Activated T-helper 1 cell treated with Interleukin-2 at 50 U/mL for 16 hours (primary cell): ENCODE data around the gene ADO.
"Not testable (repeated sequence)": the region's sequence is repeated elsewhere in the genome, so short reads cannot be mapped to it uniquely, and the experiment has no call there.

ENCODE experiments used
- DNase-seq: peaks from one replicate; pipeline ENCODE4 v3.0.0-alpha.2; 2020; ENCODE audit warnings: low read depth

ADO gene

DNA sequence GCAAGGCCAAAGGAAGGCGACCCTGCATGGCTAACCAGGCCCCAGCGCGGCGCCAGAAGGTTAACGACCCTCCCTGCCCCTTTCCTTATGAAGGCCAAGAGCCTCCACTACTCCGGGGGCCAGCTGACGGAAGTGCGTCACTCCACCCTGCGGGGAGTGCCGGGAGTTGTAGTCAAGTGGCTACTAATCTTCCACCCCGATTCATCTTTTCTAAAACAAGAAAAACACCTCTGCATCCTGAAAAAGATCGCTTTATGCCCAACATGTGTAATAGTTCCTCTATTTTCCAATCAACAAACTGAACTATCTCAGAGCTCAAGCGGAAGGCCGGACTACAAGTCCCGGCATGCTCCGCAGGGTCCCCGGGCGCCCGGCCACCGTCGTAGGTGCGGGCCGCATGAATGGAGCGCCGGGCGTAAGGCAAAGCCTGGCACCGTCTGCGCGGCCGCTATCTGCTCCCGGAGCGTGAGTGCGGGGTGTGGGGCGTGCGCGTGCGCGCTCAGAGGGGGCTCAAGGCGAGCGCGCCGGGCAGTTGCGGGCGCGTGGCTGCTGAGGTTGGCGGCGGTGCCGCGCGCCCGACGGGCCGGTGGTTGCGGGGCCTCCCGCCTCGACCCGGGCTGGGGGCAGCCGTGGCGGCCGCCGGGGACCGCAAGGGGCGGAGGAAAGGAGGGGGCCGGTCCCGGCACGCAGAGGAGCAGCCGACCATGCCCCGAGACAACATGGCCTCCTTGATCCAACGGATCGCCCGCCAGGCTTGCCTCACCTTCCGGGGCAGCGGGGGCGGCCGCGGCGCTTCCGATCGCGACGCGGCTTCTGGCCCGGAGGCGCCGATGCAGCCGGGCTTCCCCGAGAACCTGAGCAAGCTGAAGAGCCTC lies at the start of gene ADO:
Gene ADO (plus strand): TSS at position 365 of the 875 bp plus-strand sequence. CDS start 340 bp downstream, at position 705.
- DNase-seq, result peak; percentile 61

DNA sequence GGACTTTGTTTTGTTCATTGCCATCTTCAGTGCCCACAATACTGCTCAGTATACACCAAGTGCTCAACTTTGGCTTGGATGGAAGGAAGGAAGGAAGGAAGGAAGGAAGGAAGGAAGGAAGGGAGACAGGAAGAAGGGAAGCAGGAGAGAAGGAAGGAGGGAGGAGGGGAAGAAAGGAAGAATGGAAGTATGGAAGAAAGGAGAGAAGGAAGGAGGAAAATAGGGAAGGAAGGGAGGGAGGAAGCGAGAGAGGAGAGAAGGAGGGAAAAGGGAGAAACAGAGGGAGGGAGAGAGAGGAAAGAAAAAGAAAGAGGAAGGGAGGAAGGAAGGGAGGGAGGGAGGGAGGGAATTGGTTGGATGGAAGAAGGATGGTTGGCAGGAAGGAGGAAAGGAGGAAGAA lies 49.6 kb upstream of the ADO start:
- DNase-seq, result no peak

DNA sequence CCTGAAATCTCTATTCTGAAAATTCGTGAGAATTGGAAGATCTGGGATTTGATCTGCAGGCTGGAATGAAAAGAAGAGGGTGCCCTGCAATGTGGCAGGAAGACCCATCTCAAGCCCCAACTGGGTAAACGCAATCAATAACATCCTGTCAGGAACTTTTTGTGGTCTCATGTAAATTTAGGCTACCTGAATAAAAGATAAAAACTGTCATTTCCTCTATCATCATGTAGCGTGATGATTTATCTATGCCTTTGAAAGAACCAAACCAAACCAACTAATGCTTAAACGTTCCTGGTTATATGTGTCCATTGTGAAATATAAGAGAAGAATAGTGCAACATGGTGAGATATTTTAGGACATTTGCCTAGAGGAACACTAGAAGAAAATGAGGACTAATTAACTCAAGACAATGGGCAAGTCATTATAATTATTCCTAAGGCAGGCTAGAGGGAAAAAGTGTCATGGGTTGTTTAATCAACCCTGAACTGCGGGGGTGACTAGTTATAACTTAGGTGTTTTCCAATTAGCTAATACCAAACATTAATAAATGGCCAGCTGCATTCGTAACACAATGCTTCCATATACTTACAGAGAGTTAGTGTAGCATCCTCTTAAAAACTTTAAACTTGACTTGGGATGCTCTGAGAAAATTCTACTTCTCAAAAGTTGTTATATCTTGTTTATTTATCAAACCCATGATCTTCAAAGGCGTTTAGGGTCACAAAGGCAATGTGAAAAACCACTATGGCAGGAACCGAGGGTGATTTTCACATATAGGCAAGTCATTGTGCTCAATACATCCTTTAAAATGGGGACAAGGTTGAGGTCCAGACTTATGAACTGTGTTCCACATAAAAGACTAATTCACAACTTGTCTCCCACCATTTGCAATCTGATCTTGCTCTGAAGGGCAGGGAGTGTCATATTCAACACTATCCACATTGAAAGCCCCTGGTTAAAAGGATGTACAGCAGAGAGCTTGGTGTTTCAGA lies 48.6 kb upstream of the ADO start:
- no peak for DNase-seq

DNA sequence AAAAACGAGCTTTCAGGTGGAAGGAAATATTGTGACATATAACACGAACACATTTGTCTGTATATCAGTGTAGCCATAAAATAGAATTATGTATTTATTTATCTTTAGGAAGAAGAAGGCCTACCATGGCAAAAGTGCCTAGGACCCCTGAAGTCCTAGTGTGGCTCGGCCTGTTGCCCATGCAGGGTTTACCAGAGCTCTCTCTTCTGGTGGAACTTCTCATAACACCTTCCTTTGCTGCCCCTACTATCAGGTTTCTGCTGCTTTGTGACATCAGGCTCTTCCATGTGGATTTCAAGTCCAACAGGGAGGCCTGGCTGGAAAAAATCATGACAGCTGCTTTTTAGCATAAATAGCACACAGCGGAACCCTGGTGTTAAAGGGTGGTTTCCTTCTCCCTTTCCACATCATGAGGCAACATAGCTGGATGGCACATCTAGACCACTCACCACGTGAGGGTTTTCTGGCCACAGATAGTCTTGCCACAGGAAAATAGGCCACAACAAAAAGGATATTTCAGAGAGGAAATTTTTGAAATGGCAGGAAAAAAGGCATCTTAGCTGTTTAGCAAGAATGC lies 44.8 kb upstream of the ADO start:
- no peak for DNase-seq

DNA sequence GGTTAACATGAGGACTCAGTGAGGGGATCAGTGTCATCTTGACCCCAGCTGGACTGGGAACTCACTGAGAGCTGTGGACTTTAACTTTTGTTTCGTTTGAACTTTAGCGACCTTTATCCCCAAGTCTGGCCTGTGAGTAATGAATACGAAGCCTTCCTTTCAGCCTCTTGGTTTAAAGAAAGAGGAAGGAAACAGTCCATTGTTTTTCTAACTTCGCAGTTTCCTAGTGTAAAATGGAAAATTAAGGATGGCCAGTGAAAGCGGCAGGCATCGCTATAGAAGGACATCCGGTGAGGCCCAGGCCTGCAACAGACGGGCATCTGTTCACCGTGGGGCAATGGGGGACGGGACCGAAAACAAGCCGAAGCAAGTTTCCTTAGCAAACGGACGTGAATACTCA lies 44.1 kb upstream of the ADO start:
- no peak for DNase-seq

DNA sequence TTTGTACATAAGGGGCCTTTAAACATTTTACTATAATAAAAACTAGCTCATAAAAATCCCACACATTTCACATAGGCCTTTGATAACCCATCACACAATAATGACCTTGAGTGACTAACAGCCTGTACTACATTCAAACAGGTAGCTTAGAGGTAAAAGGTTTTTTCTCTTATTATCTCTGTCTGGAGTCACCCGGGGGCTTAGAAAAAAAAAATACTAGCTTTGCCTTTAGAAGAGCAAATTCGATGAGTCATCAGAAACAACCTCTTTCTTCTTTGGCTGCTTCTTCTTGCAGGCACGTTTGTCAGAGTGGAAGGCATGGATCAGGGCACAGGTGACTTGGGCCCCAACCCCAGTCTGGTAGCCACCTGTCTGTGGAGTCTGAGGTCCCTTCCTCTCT lies 43.4 kb upstream of the ADO start:
- no peak for DNase-seq

DNA sequence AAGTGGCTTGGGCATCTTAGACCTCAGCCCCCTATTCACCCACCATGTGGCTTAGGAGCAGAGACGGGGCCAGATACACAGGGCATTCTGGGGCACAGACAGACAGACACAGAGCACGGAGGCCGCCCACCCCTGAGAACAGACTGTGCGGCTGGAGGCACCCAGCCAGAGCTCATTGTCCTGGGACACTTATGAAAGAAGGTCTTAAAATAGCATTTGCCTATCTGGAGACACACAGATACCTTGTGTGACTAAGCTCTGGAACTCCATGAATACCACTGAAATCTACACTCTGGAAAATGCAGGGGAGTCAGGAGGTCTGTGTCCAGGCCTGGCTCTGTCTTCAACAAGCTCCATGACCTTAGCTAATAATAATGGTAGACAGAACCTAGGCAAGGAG lies 41.4 kb upstream of the ADO start:
- DNase-seq, result no peak

DNA sequence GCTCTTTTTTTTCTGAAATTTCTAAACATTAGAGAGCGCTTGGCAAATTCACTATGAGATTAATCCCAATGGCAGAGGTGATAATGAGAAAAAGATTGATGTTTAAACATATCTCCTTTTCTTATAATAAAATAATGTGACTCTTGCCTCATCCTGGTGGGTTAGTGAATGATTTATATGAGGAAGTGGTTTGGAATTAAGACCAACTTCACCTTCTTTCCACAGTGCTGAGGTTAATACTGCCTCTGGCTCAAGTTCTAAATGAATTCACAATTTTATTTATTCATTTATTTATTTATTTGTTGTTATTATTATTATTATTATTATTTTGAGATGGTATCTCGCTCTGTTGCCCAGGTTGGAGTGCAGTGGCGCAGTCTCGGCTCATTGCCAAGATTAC lies 40.5 kb upstream of the ADO start:
- DNase-seq, result no peak

DNA sequence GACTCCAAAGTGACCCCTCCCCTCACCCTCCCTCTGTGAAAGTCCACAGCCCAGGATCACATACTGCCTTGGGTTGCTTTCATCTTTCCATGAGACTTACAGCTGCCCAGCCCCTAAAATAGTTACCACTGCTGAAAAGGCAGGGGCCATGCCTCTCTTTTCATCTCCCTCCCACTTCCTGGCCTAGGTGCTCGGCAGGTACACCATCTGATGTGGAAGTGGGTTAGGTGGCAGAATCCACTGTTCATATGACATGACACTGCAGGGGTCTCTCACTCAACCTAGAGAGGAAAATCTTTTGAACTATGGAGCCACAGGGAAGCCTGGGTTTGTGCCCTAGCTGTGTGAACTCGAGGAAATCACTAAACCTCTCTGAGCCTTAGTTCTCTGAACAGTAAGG lies 38.8 kb upstream of the ADO start:
- DNase-seq, result no peak

DNA sequence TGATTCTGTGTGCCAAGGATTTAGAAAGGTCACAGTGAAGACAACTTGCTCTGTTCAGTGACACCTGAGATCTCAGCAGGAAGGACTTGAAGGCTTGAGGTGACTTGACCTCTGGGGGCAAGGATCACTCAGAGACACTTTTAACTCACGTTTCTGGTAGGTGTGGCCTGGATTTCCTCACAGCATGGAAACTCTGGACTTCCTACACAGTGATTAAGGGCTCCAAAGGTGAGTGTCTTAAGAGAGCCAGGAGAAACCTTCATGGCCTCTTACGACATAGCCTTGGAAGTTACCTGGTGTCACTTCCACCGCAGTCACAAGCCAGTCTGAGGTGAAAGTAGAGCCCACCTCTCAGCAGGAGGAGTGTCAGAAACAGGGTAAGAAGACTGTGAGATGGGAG lies 38.1 kb upstream of the ADO start:
- no peak for DNase-seq

DNA sequence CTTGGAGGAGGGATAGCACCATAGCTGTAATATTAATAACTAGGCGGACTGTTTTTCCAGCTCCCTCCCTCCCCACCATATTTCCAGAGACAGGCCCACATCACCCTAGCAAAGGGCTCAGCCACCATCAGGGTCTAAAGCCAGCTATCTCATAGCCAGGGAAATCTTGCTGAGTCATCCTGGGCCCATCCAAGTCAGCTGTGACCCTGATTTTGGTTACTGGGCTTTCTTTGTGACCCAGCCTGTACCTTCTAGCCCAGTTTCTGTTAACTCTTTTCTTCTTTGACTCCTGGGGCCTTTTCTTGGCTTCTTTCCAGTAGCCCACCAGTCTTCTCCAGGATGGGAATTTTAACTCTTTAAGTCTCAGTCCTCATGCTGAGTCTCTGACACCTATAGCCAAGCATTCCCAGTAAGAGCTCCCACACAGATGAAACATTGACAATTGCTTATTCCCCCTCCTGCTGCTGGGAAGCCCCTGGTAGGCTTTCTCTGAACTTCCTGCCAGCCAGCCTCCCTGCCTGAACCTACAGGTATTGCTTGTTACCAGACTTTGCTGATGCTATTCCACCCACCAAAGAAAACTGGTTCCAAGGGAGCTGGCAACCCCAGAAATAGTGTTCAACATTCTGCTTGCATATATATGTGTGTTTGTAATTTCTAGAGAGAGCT lies 34.8 kb upstream of the ADO start:
- no peak for DNase-seq

DNA sequence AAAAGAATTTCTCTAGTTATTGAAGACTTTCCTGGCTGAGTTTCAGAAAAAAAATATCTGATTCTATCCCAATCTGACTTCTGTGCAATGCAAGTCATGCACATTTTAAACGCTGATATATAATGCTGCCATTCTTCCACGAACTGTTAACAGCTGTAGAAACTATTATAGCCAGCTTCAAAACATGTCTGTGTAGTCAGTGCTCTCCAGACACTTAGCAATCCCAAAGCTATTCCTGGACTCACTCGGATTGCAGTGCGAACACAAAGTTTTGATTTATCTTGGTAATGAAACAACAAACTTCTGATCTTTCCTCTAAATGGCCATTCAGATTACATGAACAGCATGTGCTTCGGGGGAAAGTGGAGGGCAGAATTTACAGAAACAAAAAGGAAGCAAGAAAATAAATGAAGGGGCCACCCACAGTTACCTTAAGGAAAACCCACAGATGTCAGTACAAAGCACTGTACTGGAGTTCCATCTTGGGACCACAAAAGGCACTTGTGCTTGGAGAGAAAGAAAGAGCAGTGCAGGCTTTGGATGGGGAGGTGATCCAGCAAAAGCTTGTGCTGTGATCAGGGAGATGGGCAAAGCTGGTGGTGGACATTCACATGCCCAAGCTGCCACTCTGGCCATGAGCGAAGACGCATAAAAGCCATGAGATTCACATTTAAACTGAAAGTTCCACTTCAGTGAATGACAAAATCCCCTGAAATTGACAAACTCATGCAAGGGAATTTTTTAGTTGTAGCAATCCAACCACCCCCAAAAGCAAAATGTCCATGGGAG lies 32.1 kb upstream of the ADO start:
- no peak for DNase-seq

DNA sequence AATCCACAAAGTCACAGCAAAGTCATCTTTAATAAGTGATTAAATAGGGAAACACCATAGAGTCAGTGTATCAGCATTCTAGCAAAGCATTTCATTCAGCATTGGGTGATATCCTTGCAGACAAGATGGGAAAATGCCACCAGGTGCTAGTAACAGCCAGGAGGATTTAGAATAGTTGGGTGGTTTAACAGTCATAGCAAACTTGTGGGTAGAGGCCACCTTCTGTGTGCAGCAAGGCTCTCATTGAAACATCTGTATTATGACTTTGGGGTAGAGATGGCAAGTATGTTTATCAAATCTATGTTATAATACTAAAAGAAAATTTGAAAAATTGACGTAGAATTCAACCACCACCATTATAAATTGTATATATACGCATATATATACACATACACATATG lies 26.4 kb upstream of the ADO start:
- no peak for DNase-seq

DNA sequence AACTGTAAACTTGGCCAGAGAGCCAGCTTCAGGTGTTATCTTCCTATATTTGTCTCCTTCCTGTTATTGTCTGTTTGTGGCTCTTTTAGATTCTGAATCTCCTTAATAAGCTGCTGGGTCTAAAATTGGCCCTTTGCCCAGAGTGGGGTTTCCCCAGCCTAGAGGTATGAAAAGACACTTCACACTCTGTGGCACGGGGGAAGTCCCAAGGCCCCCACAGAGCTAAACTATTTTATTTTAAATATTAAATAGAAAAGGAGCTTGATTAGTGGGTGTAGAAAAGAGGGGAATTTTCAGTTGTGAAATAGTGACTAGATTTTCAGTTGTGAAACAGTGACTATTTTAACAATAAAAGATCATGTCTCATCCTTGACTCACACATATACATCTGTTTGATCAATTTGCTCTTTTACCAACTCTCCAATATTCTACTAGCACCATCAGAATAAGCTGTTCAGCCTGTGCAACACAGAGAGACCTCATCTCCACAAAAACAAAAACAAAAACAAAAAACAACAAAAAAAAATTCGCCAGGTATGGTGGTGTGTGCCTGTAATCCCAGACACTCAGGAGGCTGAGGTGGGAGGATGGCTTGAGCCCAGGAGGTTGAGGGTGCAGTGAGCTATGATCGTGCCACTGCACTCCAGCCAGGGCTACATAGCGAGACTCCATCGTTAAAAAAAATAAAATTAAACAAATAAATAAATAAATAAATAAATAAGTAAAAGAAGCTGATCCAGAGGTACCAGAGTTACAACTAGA lies 24.9 kb upstream of the ADO start:
- DNase-seq, result peak; percentile 64

DNA sequence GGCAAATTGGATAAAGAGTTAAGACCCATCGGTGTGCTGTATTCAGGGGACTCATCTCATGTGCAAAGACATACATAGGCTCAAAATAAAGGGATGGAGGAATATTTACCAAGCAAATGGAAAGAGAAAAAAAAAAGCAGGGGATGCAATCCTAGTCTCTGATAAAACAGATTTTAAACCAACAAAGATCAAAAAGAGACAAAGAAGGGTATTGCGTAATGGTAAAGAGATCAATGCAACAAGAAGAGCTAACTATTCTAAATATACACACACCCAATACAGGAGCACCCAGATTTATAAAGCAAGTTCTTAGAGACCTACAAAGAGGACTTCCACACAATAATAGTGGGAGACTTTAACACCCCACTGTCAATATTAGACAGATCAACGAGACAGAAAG lies 20.0 kb upstream of the ADO start:
- DNase-seq, result not testable (repeated sequence)

DNA sequence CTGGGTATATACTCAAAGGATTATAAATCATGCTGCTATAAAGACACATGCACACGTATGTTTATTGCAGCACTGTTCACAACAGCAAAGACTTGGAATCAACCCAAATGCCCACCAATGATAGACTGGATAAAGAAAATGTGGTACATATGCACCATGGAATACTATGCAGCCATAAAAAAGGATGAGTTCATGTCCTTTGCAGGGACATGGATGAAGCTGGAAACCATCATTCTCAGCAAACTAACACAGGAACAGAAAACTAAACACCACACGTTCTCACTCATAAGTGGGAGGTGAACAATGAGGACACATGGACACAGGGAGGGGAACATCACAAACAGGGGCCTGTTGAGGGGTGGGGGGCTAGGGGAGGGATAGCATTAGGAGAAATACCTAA lies 16.2 kb upstream of the ADO start:
- not testable (repeated sequence) for DNase-seq

DNA sequence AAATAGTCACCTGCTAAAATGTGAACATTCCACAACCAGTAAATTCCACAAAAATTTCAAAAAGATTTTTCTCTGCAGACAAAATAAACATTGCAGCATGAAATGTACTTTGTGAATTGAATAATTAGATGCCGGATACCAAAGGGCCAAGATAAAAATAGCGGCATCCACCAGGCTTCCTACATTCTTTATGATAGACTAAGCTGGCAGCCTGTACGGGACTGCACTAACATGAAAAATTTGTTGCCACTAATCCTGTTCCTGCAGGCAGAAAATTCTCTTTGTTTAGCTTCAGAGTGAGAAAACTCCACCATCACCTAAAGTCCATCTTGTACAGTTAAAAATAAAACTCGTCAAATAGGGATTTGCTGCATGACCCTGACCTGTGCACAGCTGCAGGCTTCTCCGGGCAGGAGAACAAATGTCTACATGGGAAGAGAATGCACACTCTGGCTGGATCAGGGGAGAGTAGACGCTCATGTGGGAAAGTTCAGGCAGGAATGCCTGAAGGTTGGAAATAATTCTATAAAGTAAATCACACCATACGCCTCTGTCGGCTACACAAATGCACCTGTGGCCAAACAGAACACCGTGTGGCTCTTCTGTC lies 15.6 kb upstream of the ADO start:
- no peak for DNase-seq

DNA sequence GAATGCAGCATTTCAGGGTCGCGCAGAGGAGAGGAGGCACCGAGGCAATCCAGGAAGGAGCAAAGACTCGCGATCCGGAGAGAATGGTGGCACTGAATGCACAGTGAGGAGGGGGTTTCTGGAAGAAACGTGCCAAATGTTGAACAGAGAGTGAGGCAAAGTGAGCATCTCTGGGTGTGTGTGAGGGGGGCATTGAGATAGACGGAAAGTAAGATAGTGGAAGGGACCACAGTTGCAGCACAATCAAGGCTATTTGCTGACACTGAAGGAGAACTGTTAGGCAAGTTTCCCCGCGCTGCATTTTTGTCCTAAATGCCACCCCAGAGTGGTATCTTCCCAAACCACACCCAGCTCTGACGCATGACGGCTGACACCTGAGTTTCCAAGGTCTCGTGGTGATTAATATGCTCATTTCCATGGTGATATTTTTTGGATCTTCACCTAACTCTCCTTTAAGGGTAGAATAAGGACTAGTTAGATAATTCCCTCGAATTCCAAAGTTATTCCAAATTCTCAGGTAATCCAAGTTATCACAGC lies 14.4 kb upstream of the ADO start:
- no peak for DNase-seq

DNA sequence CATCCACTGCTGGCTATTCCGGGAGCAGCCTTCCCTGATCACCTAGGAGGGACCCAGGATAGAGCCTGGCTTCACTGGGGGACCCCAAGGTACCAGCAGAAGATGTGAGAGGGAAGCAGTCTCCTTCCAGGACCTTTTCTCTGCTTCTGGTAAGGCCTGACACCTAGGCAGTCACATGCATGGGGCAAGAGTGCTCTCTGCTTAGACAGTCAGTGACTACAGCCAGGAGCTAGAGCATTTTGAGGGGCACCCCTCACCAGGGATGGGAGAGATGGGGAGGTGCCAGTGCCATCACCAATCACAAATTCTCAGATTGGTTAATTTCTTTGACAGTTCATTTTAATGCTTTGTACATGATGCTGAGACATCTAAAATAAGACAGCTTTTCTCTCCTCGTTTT lies 13.9 kb upstream of the ADO start:
- DNase-seq, result no peak

DNA sequence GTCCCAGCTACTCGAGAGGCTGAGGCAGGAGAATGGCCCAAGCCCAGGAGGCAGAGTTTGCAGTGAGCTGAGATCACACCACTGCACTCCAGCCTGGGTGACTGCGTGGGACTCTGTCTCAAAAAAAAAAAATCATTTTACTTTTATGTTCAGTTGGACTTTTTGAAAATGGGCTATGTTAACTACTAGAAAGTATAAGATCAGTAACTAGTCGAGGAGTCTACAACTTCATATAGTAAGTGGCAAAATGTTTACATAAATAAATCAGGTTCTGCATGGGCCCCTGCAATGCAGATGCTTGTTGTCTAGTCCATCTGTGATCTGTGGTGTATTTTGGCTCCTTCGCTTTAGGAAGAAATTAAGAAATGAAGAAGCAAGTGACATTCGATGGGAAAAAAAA lies 12.3 kb upstream of the ADO start:
- no peak for DNase-seq
